ENCODE measurements around the gene MRPL49. TPM values are rescaled to one million over a fixed set of nuclear protein-coding genes. Genes with fewer than 3 reads are reported as not detected.

The MRPL49 gene
- total RNA-seq, 1 experiment from 2014 or later: 73.4 TPM

DNA sequence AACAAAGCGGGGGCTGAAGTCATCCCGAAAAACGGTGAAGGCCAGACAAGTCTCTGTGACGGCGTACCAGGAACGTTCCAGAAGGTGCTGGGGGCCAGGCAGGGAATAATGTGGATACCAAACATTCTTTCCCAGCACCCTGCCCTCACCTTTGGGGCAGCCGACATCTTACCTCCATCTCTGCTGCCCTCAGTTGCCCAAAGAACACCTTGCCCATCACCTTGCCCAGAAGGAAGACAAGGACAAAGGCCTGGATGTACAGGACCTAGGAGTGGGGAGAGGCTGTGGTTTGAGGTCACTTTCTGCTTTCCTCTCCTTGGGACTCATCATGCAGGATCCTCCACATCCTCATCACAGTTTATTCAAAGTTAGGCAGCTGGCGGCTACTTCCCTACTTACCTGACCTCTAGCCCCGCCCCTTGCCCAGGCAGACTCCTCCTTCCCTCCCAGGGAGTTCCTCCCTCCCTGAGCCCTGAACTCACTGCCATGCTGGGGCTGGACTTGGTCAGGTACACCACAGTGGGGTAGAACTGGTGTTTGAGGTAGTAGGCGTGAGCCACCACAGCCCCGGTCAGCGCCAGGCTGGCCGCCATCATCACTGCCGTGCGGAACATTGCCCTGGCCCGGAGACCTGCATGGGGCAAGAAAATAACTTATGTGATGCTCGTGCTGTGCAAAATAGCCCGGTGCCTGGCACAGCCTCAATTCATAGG, 11.0 kb downstream of the MRPL49 start:
- peaks cover 5 to 31% (median 31%) of the 10 kb centered on the region in 3 experiments; a peak in 6 of 7 replicates for H3K36me3 Mint-ChIP-seq (ENCODE audit: insufficient read depth in 1 of 3, low read depth in 3 of 3)
- H3K4me3 Mint-ChIP-seq: peak overlapping the region; percentile 93 to 95
- DNase-seq: peak; percentile 83
- H3K27ac ChIP-seq (ENCODE audit: insufficient read length, low read depth, low read length): no peak overlapping the region
- peak overlapping the region; percentile 58 for H3K4me2 ChIP-seq (ENCODE audit: insufficient read depth, insufficient read length, low read length)
- WGBS (ENCODE audit: extremely low coverage, insufficient read length, low lambda C conversion rate): no CpG with 5 or more reads among the region's 18 CpGs
- no peak overlapping the region for H4K91ac ChIP-seq (ENCODE audit: insufficient read length, low read depth, low read length)
- no peak overlapping the region for H3K56ac ChIP-seq (ENCODE audit: insufficient read length, low read depth, low read length)
- no peak overlapping the region for H2BK5ac ChIP-seq (ENCODE audit: insufficient read length, low read length)
- TF ChIP-seq, protein P1, sequence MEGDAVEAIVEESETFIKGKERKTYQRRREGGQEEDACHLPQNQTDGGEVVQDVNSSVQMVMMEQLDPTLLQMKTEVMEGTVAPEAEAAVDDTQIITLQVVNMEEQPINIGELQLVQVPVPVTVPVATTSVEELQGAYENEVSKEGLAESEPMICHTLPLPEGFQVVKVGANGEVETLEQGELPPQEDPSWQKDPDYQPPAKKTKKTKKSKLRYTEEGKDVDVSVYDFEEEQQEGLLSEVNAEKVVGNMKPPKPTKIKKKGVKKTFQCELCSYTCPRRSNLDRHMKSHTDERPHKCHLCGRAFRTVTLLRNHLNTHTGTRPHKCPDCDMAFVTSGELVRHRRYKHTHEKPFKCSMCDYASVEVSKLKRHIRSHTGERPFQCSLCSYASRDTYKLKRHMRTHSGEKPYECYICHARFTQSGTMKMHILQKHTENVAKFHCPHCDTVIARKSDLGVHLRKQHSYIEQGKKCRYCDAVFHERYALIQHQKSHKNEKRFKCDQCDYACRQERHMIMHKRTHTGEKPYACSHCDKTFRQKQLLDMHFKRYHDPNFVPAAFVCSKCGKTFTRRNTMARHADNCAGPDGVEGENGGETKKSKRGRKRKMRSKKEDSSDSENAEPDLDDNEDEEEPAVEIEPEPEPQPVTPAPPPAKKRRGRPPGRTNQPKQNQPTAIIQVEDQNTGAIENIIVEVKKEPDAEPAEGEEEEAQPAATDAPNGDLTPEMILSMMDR (conservative IDR thresholded peaks at IDR 0.05): no peak
- peak overlapping the region; percentile 100; a peak in 6 of 7 replicates for H3K27ac Mint-ChIP-seq
- no peak overlapping the region for H4K5ac ChIP-seq (ENCODE audit: insufficient read length, low read depth, low read length)
- no peaks in the 10 kb centered on the region for H3K27me3 ChIP-seq (ENCODE audit: insufficient read depth, low read length)
- no peak overlapping the region for H3T11ph ChIP-seq (ENCODE audit: low read length)
- no peaks in the 10 kb centered on the region for H3K79me1 ChIP-seq (ENCODE audit: insufficient read depth, low read depth, low read length, poor library complexity, severe bottlenecking)
- peaks cover 19 to 23% of the 10 kb centered on the region in 2 experiments for H3K4me1 Mint-ChIP-seq
- H2BK120ac ChIP-seq (ENCODE audit: low read depth, low read length, poor library complexity, severe bottlenecking): no peak overlapping the region
- no peak overlapping the region for H4K8ac ChIP-seq (replicated peaks; ENCODE audit: insufficient read length, low read depth, low read length)
- no peaks in the 10 kb centered on the region for H3K4me1 ChIP-seq (ENCODE audit: insufficient read depth, low read length)
- no peak overlapping the region for H2AFZ ChIP-seq (ENCODE audit: low read length)
- no peaks in the 10 kb centered on the region for H3K79me2 ChIP-seq (ENCODE audit: insufficient read depth, low read length)
- H4K20me1 ChIP-seq (ENCODE audit: control insufficient read depth, insufficient read depth, insufficient read length): no peaks in the 10 kb centered on the region
- H3K23me2 ChIP-seq (ENCODE audit: insufficient read length, low read depth, low read length, poor library complexity, severe bottlenecking): peaks cover 14% of the 10 kb centered on the region
- H3K9me3 ChIP-seq (ENCODE audit: control insufficient read depth, low read depth, low read length): no peaks in the 10 kb centered on the region
- no peak overlapping the region for H3K4ac ChIP-seq (ENCODE audit: low read depth, low read length)
- H3K23ac ChIP-seq (ENCODE audit: insufficient read length, low read depth, low read length): no peak overlapping the region
- H2AK5ac ChIP-seq (ENCODE audit: insufficient read length, low read length): no peak overlapping the region
- H2BK20ac ChIP-seq (ENCODE audit: low read depth, low read length, poor library complexity, severe bottlenecking): no peak overlapping the region
- no peak overlapping the region for H2BK12ac ChIP-seq (ENCODE audit: insufficient read length, low read depth, low read length)
- H3K9me3 Mint-ChIP-seq: no peaks in the 10 kb centered on the region; a peak in 1 of 5 replicates
- H2BK15ac ChIP-seq (ENCODE audit: low read depth, low read length): no peak overlapping the region
- H3K14ac ChIP-seq (ENCODE audit: insufficient read depth, low read length): no peak overlapping the region
- H3K9ac ChIP-seq (ENCODE audit: extremely low read depth, insufficient read length, low read length): peak overlapping the region; percentile 96
- H3K18ac ChIP-seq (ENCODE audit: insufficient read length, low read depth, low read length): no peak overlapping the region
- H3K27me3 Mint-ChIP-seq (ENCODE audit: low read depth): no peaks in the 10 kb centered on the region
